Adrenal gland (tissue), 5 donors: ENCODE results near the gene IL1RL2.

Experiments used
- CTCF ChIP-seq, 6 experiments: fragments of 450-650 bp in 4 of 6; fragments of 200-600 bp in 2 of 6; sonication (generic) in 1 of 6; IDR thresholded peaks; 1 replicate in 5 of 6; 2 replicates in 1 of 6; pipeline versions ENCODE4 v1.5.1 to v1.8.0; 2016 to 2021; ENCODE audit warnings: antibody characterized with exemption in 6 of 6, mild to moderate bottlenecking in 2 of 6, moderate library complexity in 1 of 6
- POLR2A ChIP-seq, 2 donors: fragments of 450-650 bp; IDR thresholded peaks; one replicate each; pipeline ENCODE4 v1.6.1; 2017; ENCODE audit warnings: antibody characterized with exemption in 2 of 2, mild to moderate bottlenecking in 2 of 2, moderate library complexity in 1 of 2
- donor health status: DM: no; HTN: no; CAD: no.

DNA sequence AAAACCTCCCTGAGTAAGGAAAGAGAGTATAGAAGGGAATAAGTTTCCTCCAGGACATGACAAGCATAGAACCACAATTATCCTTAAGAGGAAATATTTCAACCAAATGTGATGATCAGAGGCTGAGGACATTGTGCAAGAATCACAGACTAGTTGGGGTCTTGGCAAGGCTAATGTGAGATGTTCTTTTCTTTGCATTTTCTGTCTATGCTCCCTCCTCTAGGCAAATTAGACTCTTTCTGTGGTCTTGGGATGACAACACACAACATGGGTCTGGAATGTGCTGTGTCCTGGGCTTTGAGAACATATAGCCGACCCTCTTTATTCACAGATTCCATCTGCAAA is 92.5 kb downstream of the IL1RL2 start:
- TF ChIP-seq POLR2A (IDR thresholded peaks at IDR 0.05), result no peak
- no peak for TF ChIP-seq CTCF (IDR thresholded peaks at IDR 0.05)
